HUES6 (cell line): ENCODE data around the gene SKP1.

ENCODE experiments used
- H3K27ac ChIP-seq: 2 replicates; pipeline ENCODE4 v1.7.0; 2013; ENCODE audit warnings: low read depth, mild to moderate bottlenecking, low read length, inconsistent platforms
- H3K27me3 ChIP-seq: 2 replicates; pipeline ENCODE4 v1.6.1; 2013; ENCODE audit warnings: low read length; ENCODE audit not compliant: control insufficient read depth, insufficient read depth
- H3K36me3 ChIP-seq: 2 replicates; pipeline ENCODE4 v1.6.1; 2013; ENCODE audit warnings: low read length; ENCODE audit not compliant: control insufficient read depth, insufficient read depth
- H3K4me1 ChIP-seq: 2 replicates; pipeline ENCODE4 v1.6.1; 2013; ENCODE audit warnings: low read length; ENCODE audit not compliant: control insufficient read depth, insufficient read depth
- H3K4me3 ChIP-seq: 2 replicates; pipeline ENCODE4 v1.5.1; 2013; ENCODE audit warnings: low read depth, low read length
- H3K9ac ChIP-seq: one replicate; pipeline ENCODE4 v1.6.1; 2013; ENCODE audit warnings: mild to moderate bottlenecking, low read length
- H3K9me3 ChIP-seq: 2 replicates; pipeline ENCODE4 v1.6.1; 2013; ENCODE audit warnings: low read depth, low read length; ENCODE audit not compliant: control insufficient read depth, insufficient read depth

SKP1 gene

GRCh38 chr5:134103397-134103796, 73.4 kb downstream of the SKP1 start:
- H3K9me3 ChIP-seq, result no peaks in the 10 kb centered on the region
- H3K36me3 ChIP-seq, result no peaks in the 10 kb centered on the region
- H3K9ac ChIP-seq, result no peak overlapping the region
- H3K4me3 ChIP-seq, result no peak overlapping the region
- H3K27ac ChIP-seq, result no peak overlapping the region
- H3K4me1 ChIP-seq, result peaks cover 60% of the 10 kb centered on the region
- peaks cover 5% of the 10 kb centered on the region; the same call in 1 of the 2 replicates for H3K27me3 ChIP-seq

GRCh38 chr5:134101686-134102439, 74.9 kb downstream of the SKP1 start:
- no peak overlapping the region for H3K4me3 ChIP-seq
- no peaks in the 10 kb centered on the region for H3K36me3 ChIP-seq
- peaks cover 6% of the 10 kb centered on the region; the same call in 1 of the 2 replicates for H3K27me3 ChIP-seq
- H3K9ac ChIP-seq, result peak overlapping the region; percentile 0
- no peaks in the 10 kb centered on the region for H3K9me3 ChIP-seq
- H3K4me1 ChIP-seq, result peaks cover 64% of the 10 kb centered on the region
- H3K27ac ChIP-seq, result no peak overlapping the region

- peaks cover 6% of the 10 kb centered on the region; the same call in 1 of the 2 replicates for H3K27me3 ChIP-seq
- peak overlapping the region; percentile 29 for H3K9ac ChIP-seq
- no peaks in the 10 kb centered on the region for H3K9me3 ChIP-seq
- no peaks in the 10 kb centered on the region for H3K36me3 ChIP-seq
- peaks cover 65% of the 10 kb centered on the region for H3K4me1 ChIP-seq
- peak overlapping the region; percentile 64; the same call in 1 of the 2 replicates for H3K27ac ChIP-seq
- no peak overlapping the region for H3K4me3 ChIP-seq
These were observed 76.3 kb downstream of the SKP1 start for GRCh38 chr5:134100283-134101091.

GRCh38 chr5:134099939-134100282, 76.8 kb downstream of the SKP1 start:
- no peak overlapping the region for H3K4me3 ChIP-seq
- H3K27me3 ChIP-seq, result peaks cover 6% of the 10 kb centered on the region; the same call in 1 of the 2 replicates
- H3K27ac ChIP-seq, result peak overlapping the region; percentile 64; the same call in 1 of the 2 replicates
- H3K9ac ChIP-seq, result peak overlapping the region; percentile 29
- H3K4me1 ChIP-seq, result peaks cover 59% of the 10 kb centered on the region
- H3K36me3 ChIP-seq, result no peaks in the 10 kb centered on the region
- no peaks in the 10 kb centered on the region for H3K9me3 ChIP-seq

GRCh38 chr5:134099288-134099872, 77.4 kb downstream of the SKP1 start:
- no peaks in the 10 kb centered on the region for H3K9me3 ChIP-seq
- H3K9ac ChIP-seq, result no peak overlapping the region
- peaks cover 55% of the 10 kb centered on the region for H3K4me1 ChIP-seq
- H3K27ac ChIP-seq, result no peak overlapping the region; the same call in 1 of the 2 replicates
- peaks cover 6% of the 10 kb centered on the region; the same call in 1 of the 2 replicates for H3K27me3 ChIP-seq
- H3K36me3 ChIP-seq, result no peaks in the 10 kb centered on the region
- H3K4me3 ChIP-seq, result no peak overlapping the region
